Testis (tissue), 2 donors: Measurements from ENCODE around the gene RPS25.

Experiments
- CTCF ChIP-seq, 3 experiments: fragments of 450-650 bp in 2 of 3; fragments of 200-600 bp in 1 of 3; sonication (generic) in 1 of 3; IDR thresholded peaks; one replicate each; pipeline ENCODE4 v1.5.1; 2016 to 2019; ENCODE audit warnings: antibody characterized with exemption in 3 of 3, mild to moderate bottlenecking in 2 of 3, moderate library complexity in 1 of 3
- POLR2A ChIP-seq: fragments of 450-650 bp; IDR thresholded peaks from one replicate; pipeline ENCODE4 v1.6.1; 2017; ENCODE audit warnings: antibody characterized with exemption, mild to moderate bottlenecking, moderate library complexity

GRCh38 chr11:118997627-118998387 lies 20.3 kb downstream of the RPS25 start, which contains the start of gene CENATAC:
- TF ChIP-seq CTCF (IDR thresholded peaks at IDR 0.05) (no peak), POLR2A (no peak)
